Esophagus (tissue), 2 donors: ENCODE measurements around the gene PTGIS. TPM values are rescaled to one million over a fixed set of nuclear protein-coding genes. Genes with fewer than 3 reads are reported as not detected.

ENCODE experiments used
- H3K27ac ChIP-seq, 2 donors: one replicate each; pipeline ENCODE4 v1.5.1; 2013; ENCODE audit warnings: low read depth in 2 of 2, mild to moderate bottlenecking in 2 of 2, inconsistent platforms in 1 of 2, low read length in 1 of 2, moderate library complexity in 1 of 2
- H3K27me3 ChIP-seq, 2 donors: one replicate each; pipeline ENCODE4 v1.6.1; 2013; ENCODE audit warnings: low read length in 2 of 2, control low read depth in 1 of 2, mild to moderate bottlenecking in 1 of 2; ENCODE audit not compliant: insufficient read depth in 2 of 2, control insufficient read depth in 1 of 2
- H3K36me3 ChIP-seq, 2 donors: one replicate each; pipeline ENCODE4 v1.6.1; 2013; ENCODE audit warnings: low read length in 1 of 2; ENCODE audit not compliant: control insufficient read depth in 2 of 2, insufficient read depth in 2 of 2
- H3K4me1 ChIP-seq, 2 donors: one replicate each; pipeline ENCODE4 v1.6.1; 2013; ENCODE audit warnings: low read length in 1 of 2; ENCODE audit not compliant: control insufficient read depth in 2 of 2, insufficient read depth in 2 of 2
- H3K4me3 ChIP-seq, 2 donors: one replicate each; pipeline ENCODE4 v1.5.1; 2013; ENCODE audit warnings: low read length in 2 of 2, mild to moderate bottlenecking in 2 of 2, low read depth in 1 of 2, moderate library complexity in 1 of 2
- H3K9me3 ChIP-seq, 2 donors: one replicate each; pipeline ENCODE4 v1.6.1; 2013; ENCODE audit warnings: mild to moderate bottlenecking in 2 of 2, low read depth in 1 of 2, low read length in 1 of 2, moderate library complexity in 1 of 2; ENCODE audit not compliant: control insufficient read depth in 2 of 2, insufficient read depth in 1 of 2
- WGBS, 2 donors: extraction: QIAGEN DNeasy Blood & Tissue Kit; methylation state at CpG; one replicate each; pipeline ENCODE4 v1.1.7; 2013; 5-methylcytosine and 5-hydroxymethylcytosine counted together
- polyA plus RNA-seq, 2 donors: library from polyadenylated mRNA; stranded (reverse); fragments of 200-250 nt; gene quantifications; one replicate each; pipeline ENCODE4 v1.2.3, GENCODE V29; 2013
- donor health status: healthy with polysubstance abuse.
- donor health status: Bipolar disorder and iron deficiency.

PTGIS gene
- polyA plus RNA-seq, 2 donors, result 3.5 to 6.1 TPM

DNA sequence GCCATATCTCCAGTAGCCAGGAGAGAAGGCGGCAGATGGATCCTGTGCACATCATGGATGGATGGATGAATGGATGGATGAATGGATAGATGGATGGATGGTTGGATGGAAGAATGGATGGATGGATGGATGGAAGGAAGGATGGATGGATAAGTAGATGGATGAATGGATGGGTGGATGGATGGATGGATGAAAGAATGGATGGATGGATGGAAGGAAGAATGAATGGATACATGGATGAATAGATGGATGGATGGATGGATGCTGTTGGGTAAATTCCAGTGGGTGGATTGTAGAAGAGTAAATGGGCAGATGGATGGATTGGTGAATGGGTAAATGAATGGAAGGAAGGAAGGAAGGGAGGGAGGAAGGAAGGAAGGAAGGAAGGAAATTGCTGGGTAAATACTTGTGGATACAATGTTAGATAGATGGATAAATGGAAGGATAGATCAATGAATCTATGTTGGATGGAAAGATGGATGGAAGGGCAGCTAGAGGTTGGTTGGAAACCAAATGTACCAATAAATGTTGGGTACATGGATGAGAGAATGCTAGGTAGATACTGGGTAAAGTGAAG is 19.5 kb downstream of the PTGIS start:
- H3K4me3 ChIP-seq, result no peak overlapping the region
- 97 to 100% methylated on average over 1 of the region's 1 CpG for WGBS, 2 donors
- no peaks in the 10 kb centered on the region for H3K27me3 ChIP-seq
- peaks cover 0 to 4% of the 10 kb centered on the region in 2 donors for H3K36me3 ChIP-seq
- H3K9me3 ChIP-seq, result peaks cover 3 to 7% of the 10 kb centered on the region in 2 donors
- no peak overlapping the region for H3K27ac ChIP-seq
- no peaks in the 10 kb centered on the region for H3K4me1 ChIP-seq

DNA sequence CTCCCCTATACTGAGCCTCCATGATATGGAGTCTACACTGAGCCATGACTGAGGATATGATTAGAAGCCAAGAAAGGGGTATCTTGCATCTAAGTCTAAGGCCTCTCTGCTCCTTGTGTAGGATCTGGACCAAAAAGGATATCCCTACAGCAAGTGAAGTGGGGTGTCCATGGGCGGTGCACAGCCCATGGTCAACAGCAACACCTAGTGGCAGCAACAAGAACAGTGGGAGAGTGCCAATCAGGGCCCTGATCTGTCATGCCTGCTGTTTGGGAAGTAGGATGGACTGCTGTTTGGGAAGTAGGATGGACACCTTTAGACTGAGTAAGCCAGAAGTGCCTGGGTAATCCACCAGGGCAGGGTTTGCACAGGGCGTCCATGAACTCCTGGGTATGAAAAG is 22.4 kb downstream of the PTGIS start:
- 93 to 98% methylated on average over 2 of the region's 2 CpGs for WGBS, 2 donors

DNA sequence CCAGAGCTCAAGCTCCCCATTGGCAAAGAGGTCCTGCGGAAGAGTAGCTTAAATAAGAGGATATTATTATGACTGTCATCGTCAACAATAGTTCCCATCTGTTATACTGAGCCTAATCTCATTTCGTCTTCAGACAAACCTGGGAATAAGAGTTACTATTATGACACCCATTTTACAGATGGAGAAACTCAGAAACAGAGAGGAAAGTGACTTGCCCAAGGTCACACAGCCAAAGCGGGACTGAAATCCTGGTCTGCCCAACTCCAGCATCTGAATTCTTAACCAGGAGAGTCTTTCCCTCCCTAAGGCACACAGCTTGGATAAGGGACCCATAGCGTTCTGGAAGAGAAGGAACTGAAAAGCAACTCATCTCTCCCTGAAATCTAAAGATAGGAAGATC is 23.4 kb downstream of the PTGIS start:
- Histone ChIP-seq H3K36me3 (peaks cover 0 to 4% of the 10 kb centered on the region in 2 donors), H3K4me1 (peaks cover 0 to 4% of the 10 kb centered on the region in 2 donors), H3K27ac (no peak overlapping the region), H3K27me3 (no peaks in the 10 kb centered on the region), H3K9me3 (peaks cover 3 to 7% of the 10 kb centered on the region in 2 donors), H3K4me3 (no peak overlapping the region)
- WGBS, 2 donors, result 94% methylated on average over 5 of the region's 5 CpGs

More for the DNA sequence above, 22.4 kb downstream of the PTGIS start:
- Histone ChIP-seq H3K27me3 (no peaks in the 10 kb centered on the region), H3K9me3 (peaks cover 3 to 7% of the 10 kb centered on the region in 2 donors), H3K36me3 (peaks cover 0 to 4% of the 10 kb centered on the region in 2 donors), H3K27ac (no peak overlapping the region), H3K4me1 (peaks cover 0 to 4% of the 10 kb centered on the region in 2 donors), H3K4me3 (no peak overlapping the region)

DNA sequence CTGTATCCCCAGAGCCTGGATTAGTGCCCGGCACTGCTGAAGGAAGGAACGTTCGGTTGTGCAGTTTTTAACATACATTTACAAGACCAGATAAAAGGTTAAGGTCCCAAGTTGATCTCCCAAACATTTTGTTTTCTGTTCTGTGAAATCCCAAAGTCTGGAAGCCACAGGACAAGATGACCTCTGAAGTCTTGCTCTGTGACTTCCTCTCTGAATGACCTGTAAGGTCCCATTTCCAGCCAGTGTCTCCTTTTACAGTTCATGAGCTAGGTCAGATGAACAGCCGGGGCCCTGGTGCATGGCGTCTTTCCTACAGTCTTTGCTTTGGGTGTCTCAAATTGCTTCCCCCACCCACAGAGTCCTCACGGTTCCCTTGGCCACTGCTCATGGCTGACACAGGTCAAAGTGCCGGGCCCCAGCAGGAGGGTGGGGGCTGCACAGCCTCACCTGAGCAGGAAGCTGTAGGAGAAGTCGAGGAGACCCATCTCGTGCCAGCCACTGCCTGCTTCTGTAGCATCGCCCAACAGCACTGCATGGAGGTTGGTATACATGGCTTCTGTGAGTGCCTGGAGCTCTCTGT is 24.0 kb downstream of the PTGIS start:
- Histone ChIP-seq H3K4me3 (no peak overlapping the region), H3K36me3 (peaks cover 0 to 4% of the 10 kb centered on the region in 2 donors), H3K9me3 (peaks cover 3 to 7% of the 10 kb centered on the region in 2 donors), H3K27ac (no peak overlapping the region), H3K4me1 (peaks cover 0 to 4% of the 10 kb centered on the region in 2 donors), H3K27me3 (no peaks in the 10 kb centered on the region)
- WGBS, 2 donors, result 72 to 75% methylated on average over 10 of the region's 10 CpGs

DNA sequence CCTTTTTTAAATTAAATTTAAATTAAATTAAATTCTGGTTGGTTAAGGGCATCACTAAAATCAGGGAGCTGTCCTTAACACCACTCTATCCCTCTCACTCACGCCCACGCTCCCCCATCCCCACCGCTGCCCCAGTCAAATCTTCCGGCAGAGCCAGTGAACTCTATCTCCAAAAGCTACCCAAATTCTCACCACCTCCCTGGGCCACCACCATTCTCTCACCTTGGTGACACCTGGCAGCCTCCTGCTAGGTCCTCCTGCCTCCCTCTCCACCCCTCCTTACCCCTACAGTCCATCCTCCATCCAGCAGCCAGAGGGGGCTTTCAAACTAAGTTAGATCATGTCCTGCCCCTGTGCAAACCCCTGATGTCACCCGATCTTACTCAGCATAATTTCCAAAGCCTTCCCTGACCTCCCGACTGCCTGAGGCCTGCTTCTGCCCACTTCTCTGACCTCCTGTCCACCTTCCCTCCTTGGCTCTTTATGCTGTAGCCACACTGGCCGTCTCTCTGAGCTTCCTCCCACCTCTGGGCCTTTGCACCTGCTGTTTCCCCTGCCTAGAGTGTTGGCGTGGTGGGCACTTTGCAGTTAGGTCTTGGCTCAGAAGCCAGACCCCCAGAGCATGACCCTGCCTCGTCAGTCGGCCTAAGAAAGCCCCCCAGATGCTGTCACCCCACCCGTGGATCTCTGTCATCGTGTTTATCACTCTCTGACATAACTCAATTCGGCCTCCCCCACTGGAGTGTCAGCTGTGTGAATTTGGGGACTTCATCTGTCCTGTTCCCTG is 24.7 kb downstream of the PTGIS start:
- H3K27ac ChIP-seq, result no peak overlapping the region
- WGBS, 2 donors, result 81 to 85% methylated on average over 13 of the region's 13 CpGs

DNA sequence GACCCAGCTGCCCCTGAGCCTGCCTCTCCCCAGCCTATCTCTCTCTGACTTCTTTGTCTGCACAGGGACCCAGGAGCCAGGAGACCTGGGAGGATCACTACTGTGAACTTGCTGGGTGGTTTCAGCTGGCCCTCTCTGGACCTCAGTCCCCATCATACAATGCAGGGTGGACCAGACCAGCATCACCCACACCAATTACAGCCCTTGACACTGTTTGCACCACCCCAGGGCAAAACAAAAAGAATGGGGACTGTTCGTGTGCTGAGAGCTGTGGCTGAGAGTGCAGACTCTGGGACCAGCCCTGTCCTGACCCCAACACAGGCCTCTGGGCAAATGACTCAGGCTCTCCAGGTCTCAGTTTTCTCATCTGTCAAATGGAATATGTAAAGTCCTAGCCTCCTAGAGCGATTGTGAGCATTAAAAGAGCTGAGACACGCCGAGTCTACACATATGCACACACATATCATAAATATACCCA is 25.4 kb downstream of the PTGIS start:
- Histone ChIP-seq H3K4me3 (no peak overlapping the region), H3K4me1 (peaks cover 0 to 4% of the 10 kb centered on the region in 2 donors), H3K27me3 (no peaks in the 10 kb centered on the region), H3K27ac (no peak overlapping the region), H3K36me3 (peaks cover 0 to 4% of the 10 kb centered on the region in 2 donors), H3K9me3 (peaks cover 3 to 7% of the 10 kb centered on the region in 2 donors)
- 86 to 90% methylated on average over 4 of the region's 4 CpGs for WGBS, 2 donors

More for the DNA sequence above, 24.7 kb downstream of the PTGIS start:
- Histone ChIP-seq H3K36me3 (peaks cover 0 to 4% of the 10 kb centered on the region in 2 donors), H3K9me3 (peaks cover 3 to 7% of the 10 kb centered on the region in 2 donors), H3K4me1 (peaks cover 0 to 4% of the 10 kb centered on the region in 2 donors), H3K4me3 (no peak overlapping the region), H3K27me3 (no peaks in the 10 kb centered on the region)

DNA sequence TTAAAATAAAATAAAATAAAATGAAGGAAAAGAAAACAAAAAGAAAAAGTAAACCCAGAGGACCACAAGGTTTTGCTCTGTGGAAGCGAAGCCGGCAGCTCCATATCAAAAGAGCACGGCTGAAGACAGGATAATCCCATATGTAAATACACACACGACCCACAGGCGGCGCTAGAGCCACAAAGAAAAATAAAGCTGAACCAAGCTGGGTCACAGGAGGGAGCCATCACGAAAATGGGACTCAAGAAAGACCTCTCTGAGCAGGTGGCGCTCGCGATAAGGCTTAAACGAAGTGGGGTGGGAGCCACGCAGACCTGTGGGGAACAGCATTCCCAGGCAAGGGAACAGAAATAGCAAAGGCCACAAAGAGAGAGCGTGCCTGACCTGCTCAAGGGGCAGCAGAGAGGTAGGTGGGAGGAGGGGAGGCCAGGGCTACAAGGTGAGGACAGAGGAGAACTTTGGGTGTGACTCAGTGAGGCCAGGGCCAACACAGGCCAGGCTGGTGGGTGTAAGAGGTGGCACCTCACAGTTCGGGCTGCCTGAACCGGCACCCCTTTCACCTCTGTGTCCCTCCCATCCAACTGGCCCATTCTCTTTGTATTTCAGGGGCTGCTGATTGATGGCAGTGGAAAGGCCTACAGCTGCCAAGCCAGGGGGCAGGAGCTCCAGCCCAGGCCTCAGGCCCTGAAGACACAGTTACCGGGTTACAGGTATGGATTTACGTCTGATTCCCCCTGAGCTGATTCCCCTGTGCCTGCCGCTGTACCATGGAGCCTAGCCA is 26.0 kb downstream of the PTGIS start:
- Histone ChIP-seq H3K9me3 (peaks cover 3 to 7% of the 10 kb centered on the region in 2 donors), H3K36me3 (peaks cover 0 to 4% of the 10 kb centered on the region in 2 donors), H3K4me3 (no peak overlapping the region), H3K27me3 (no peaks in the 10 kb centered on the region), H3K27ac (no peak overlapping the region), H3K4me1 (peaks cover 0 to 4% of the 10 kb centered on the region in 2 donors)
- 55 to 56% methylated on average over 18 of the region's 18 CpGs for WGBS, 2 donors

DNA sequence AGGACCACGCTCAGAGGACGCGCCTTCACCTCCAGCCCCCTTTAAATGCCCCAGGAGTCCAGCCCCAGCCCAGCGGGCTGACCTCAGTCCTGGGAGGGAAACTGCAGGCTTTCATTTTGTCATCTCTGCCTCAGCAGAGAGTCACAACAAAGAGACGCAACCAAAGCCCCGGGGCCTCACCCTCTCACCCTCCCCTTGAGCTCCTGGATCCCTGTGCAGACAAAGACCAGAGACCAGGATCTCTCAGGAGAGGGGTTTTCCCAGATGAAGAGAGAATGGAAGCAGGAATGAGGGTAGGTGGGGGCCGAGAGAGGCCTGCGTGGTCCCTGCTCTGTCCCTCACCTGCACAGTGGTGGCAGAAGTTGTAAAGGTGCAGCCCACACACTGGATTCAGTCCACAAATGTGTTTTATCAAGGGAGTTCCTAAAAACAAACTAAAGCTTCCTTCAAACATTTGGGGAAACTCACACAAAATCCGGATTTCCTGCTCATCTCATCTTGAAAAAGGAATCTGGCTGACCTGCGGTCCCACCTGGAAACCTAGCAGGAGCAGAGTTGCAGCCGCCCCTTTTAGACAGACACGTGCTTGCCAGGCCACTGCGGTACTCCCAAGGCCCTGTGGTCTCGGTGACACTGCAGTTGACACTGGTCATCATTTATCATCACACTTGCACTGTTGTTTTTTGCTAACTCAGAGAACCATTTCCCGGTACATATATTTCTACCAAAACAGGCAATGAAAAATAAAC is 27.1 kb downstream of the PTGIS start:
- H3K27ac ChIP-seq, result no peak overlapping the region
- peaks cover 0 to under 1% of the 10 kb centered on the region in 2 donors for H3K36me3 ChIP-seq
- peaks cover 0 to 5% of the 10 kb centered on the region in 2 donors for H3K9me3 ChIP-seq
- no peaks in the 10 kb centered on the region for H3K27me3 ChIP-seq
- H3K4me3 ChIP-seq, result no peak overlapping the region
- 80 to 83% methylated on average over 15 of the region's 15 CpGs for WGBS, 2 donors
- peaks cover 0 to 4% of the 10 kb centered on the region in 2 donors for H3K4me1 ChIP-seq
